ENCODE measurements around the gene TSPY3. TPM values are rescaled to one million over a fixed set of nuclear protein-coding genes. Genes with fewer than 3 reads are reported as not detected.
"Not testable (repeated sequence)": the region's sequence is repeated elsewhere in the genome, so short reads cannot be mapped to it uniquely, and the experiment has no call there.

Gene TSPY3
- not detected in 2 replicates for total RNA-seq (2014; rRNA removed; shearing (Covaris generic))

GRCh38 chrY:9398121-9398520 is at the start of gene TSPY3:
TSPY3 (plus strand) TSS chrY:9398421; CDS start chrY:9398467, 46 bp downstream.
- H3K36me3 ChIP-seq; H3K4me1 ChIP-seq; DNase-seq; H3K27me3 ChIP-seq; H3K27ac ChIP-seq; H3K9me3 ChIP-seq (replicated peaks); H3K4me3 ChIP-seq: not testable (repeated sequence)

- H3K4me3 ChIP-seq; H3K27ac ChIP-seq; H3K9me3 ChIP-seq (replicated peaks); H3K36me3 ChIP-seq; H3K4me1 ChIP-seq; H3K27me3 ChIP-seq; DNase-seq: not testable (repeated sequence)
Observed at GRCh38 chrY:9357497-9357896, 40.7 kb upstream of the TSPY3 start, which contains the start of gene TSPY8. TSPY8 (plus strand) TSS chrY:9357797; CDS start chrY:9357843, 46 bp downstream.

- not testable (repeated sequence) for H3K4me3 ChIP-seq; H3K9me3 ChIP-seq (replicated peaks); H3K27me3 ChIP-seq; DNase-seq; H3K27ac ChIP-seq; H3K4me1 ChIP-seq; H3K36me3 ChIP-seq
Observed at GRCh38 chrY:9396527-9396926, 1.7 kb upstream of the TSPY3 start.

Other genes starting within 250 kb of the TSPY3 start
- not detected in 2 replicates for gene TSPY4, start 61.0 kb upstream of the TSPY3 start, total RNA-seq (2014; rRNA removed; shearing (Covaris generic))
- gene TSPY8, start 40.6 kb upstream of the TSPY3 start, total RNA-seq (2014; rRNA removed; shearing (Covaris generic)): not detected in 2 replicates
- gene TSPY1, start 68.5 kb downstream of the TSPY3 start, total RNA-seq (2014; rRNA removed; shearing (Covaris generic)): not detected in 2 replicates
- gene TSPY9, start 88.8 kb downstream of the TSPY3 start, total RNA-seq (2014; rRNA removed; shearing (Covaris generic)): not detected in 2 replicates
- not detected in 2 replicates for gene TSPY10, start 129.5 kb downstream of the TSPY3 start, total RNA-seq (2014; rRNA removed; shearing (Covaris generic))